Measurements from ENCODE around the gene TMEM215. TPM values are rescaled to one million over a fixed set of nuclear protein-coding genes. Genes with fewer than 3 reads are reported as not detected.

Gene TMEM215
- polyA plus RNA-seq, 1 donor from 2014 or later = not detected

DNA sequence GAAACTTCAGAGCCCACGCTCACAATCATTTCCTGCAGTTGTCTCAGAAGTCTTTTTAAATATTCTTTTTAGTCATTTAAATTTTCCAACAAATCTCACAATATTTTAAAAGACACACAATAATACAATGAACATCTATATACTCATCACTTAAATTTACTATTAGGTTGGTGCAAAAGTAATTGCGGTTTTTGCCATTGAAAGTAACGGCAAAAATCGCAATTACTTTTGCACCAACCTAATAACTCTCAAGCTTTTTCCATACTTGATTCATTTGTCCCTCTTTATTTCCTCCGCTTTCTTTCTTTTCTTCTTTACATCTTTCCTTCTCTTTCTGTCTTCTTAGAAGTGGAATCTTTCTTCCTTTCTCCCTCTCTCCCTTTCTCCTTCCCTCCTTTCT is 19.2 kb upstream of the TMEM215 start:
- no peak overlapping the region for H3K9ac ChIP-seq (ENCODE audit: low read length)
- H3K4me2 ChIP-seq (ENCODE audit: low read length) = no peak overlapping the region
- H3K27ac ChIP-seq (ENCODE audit: low read length) = no peak overlapping the region
- H3K79me2 ChIP-seq (replicated peaks; ENCODE audit: insufficient read depth, low read length) = no peaks in the 10 kb centered on the region
- no peaks in the 10 kb centered on the region for H3K36me3 ChIP-seq (ENCODE audit: insufficient read depth, low read length)
- no peaks in the 10 kb centered on the region for H3K27me3 ChIP-seq (ENCODE audit: insufficient read depth, low read depth, low read length)
- no peak overlapping the region for H2AFZ ChIP-seq (ENCODE audit: low read depth, low read length)
- no peaks in the 10 kb centered on the region for H3K9me2 ChIP-seq (ENCODE audit: insufficient read depth, low read length)
- no peaks in the 10 kb centered on the region for H3K9me3 ChIP-seq (ENCODE audit: low read length)
- TF ChIP-seq, protein P1, sequence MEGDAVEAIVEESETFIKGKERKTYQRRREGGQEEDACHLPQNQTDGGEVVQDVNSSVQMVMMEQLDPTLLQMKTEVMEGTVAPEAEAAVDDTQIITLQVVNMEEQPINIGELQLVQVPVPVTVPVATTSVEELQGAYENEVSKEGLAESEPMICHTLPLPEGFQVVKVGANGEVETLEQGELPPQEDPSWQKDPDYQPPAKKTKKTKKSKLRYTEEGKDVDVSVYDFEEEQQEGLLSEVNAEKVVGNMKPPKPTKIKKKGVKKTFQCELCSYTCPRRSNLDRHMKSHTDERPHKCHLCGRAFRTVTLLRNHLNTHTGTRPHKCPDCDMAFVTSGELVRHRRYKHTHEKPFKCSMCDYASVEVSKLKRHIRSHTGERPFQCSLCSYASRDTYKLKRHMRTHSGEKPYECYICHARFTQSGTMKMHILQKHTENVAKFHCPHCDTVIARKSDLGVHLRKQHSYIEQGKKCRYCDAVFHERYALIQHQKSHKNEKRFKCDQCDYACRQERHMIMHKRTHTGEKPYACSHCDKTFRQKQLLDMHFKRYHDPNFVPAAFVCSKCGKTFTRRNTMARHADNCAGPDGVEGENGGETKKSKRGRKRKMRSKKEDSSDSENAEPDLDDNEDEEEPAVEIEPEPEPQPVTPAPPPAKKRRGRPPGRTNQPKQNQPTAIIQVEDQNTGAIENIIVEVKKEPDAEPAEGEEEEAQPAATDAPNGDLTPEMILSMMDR (IDR thresholded peaks at IDR 0.05; ENCODE audit: poor library complexity, severe bottlenecking) = no peak
- TF ChIP-seq, protein P2, sequence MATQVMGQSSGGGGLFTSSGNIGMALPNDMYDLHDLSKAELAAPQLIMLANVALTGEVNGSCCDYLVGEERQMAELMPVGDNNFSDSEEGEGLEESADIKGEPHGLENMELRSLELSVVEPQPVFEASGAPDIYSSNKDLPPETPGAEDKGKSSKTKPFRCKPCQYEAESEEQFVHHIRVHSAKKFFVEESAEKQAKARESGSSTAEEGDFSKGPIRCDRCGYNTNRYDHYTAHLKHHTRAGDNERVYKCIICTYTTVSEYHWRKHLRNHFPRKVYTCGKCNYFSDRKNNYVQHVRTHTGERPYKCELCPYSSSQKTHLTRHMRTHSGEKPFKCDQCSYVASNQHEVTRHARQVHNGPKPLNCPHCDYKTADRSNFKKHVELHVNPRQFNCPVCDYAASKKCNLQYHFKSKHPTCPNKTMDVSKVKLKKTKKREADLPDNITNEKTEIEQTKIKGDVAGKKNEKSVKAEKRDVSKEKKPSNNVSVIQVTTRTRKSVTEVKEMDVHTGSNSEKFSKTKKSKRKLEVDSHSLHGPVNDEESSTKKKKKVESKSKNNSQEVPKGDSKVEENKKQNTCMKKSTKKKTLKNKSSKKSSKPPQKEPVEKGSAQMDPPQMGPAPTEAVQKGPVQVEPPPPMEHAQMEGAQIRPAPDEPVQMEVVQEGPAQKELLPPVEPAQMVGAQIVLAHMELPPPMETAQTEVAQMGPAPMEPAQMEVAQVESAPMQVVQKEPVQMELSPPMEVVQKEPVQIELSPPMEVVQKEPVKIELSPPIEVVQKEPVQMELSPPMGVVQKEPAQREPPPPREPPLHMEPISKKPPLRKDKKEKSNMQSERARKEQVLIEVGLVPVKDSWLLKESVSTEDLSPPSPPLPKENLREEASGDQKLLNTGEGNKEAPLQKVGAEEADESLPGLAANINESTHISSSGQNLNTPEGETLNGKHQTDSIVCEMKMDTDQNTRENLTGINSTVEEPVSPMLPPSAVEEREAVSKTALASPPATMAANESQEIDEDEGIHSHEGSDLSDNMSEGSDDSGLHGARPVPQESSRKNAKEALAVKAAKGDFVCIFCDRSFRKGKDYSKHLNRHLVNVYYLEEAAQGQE (IDR thresholded peaks at IDR 0.05; ENCODE audit: borderline replicate concordance) = no peak
- TF ChIP-seq RAD21 (conservative IDR thresholded peaks at IDR 0.05) (no peak), EP300 (conservative IDR thresholded peaks at IDR 0.05; ENCODE audit: poor library complexity, severe bottlenecking) (no peak), TAF1 (IDR thresholded peaks at IDR 0.05; ENCODE audit: low read depth) (no peak), SMC3 (conservative IDR thresholded peaks at IDR 0.05; ENCODE audit: poor library complexity) (no peak), EZH2 (IDR thresholded peaks at IDR 0.05; ENCODE audit: borderline replicate concordance, insufficient read depth, low read length, poor library complexity, severe bottlenecking) (no peak), MXI1 (conservative IDR thresholded peaks at IDR 0.05; ENCODE audit: poor library complexity, severe bottlenecking) (no peak), POLR2AphosphoS5 (IDR thresholded peaks at IDR 0.05) (no peak)
- no peak overlapping the region for H3K4me3 ChIP-seq (ENCODE audit: low read length)
- H3F3A ChIP-seq (ENCODE audit: insufficient read depth, low read length, poor library complexity, severe bottlenecking) = no peaks in the 10 kb centered on the region
- no peaks in the 10 kb centered on the region for H4K20me1 ChIP-seq (ENCODE audit: insufficient read depth)

DNA sequence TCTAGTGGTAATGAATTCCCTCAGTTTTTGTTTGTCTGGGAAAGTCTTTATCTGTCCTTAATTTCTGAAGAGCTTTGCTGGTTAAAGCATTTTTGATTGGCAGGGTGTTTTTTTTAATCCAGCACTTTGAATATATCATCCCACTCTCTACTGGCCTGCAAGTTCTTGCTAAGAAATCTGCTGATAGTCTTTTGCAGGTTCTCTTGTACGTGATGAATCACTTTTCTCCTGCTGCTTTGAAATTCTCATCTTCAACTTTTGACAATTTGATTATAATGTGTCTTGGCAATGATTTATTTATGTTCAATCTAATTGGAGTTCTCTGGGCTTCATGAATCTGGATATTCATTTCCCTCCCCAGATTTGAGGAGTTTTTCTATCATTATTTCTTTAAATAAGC is 8.1 kb upstream of the TMEM215 start:
- TF ChIP-seq SMC3 (conservative IDR thresholded peaks at IDR 0.05; ENCODE audit: poor library complexity) = no peak
- no peak for TF ChIP-seq MXI1 (conservative IDR thresholded peaks at IDR 0.05; ENCODE audit: poor library complexity, severe bottlenecking)
- no peak for TF ChIP-seq EP300 (conservative IDR thresholded peaks at IDR 0.05; ENCODE audit: poor library complexity, severe bottlenecking)
- TF ChIP-seq, protein P2 (IDR thresholded peaks at IDR 0.05; ENCODE audit: borderline replicate concordance) = no peak
- TF ChIP-seq RAD21 (conservative IDR thresholded peaks at IDR 0.05) = no peak
- no peak for TF ChIP-seq TAF1 (IDR thresholded peaks at IDR 0.05; ENCODE audit: low read depth)
- TF ChIP-seq POLR2AphosphoS5 (IDR thresholded peaks at IDR 0.05) = no peak
- TF ChIP-seq, protein P1 (IDR thresholded peaks at IDR 0.05; ENCODE audit: poor library complexity, severe bottlenecking) = no peak
- TF ChIP-seq EZH2 (IDR thresholded peaks at IDR 0.05; ENCODE audit: borderline replicate concordance, insufficient read depth, low read length, poor library complexity, severe bottlenecking) = no peak
- H3K27me3 ChIP-seq (ENCODE audit: insufficient read depth, low read depth, low read length) = peaks cover 6% of the 10 kb centered on the region
- no peak overlapping the region for H3K27ac ChIP-seq (ENCODE audit: low read length)
- no peak overlapping the region for H3K4me2 ChIP-seq (ENCODE audit: low read length)
- no peaks in the 10 kb centered on the region for H3K9me3 ChIP-seq (ENCODE audit: low read length)
- no peaks in the 10 kb centered on the region for H3F3A ChIP-seq (ENCODE audit: insufficient read depth, low read length, poor library complexity, severe bottlenecking)
- H3K36me3 ChIP-seq (ENCODE audit: insufficient read depth, low read length) = no peaks in the 10 kb centered on the region
- no peaks in the 10 kb centered on the region for H3K79me2 ChIP-seq (replicated peaks; ENCODE audit: insufficient read depth, low read length)
- no peaks in the 10 kb centered on the region for H3K9me2 ChIP-seq (ENCODE audit: insufficient read depth, low read length)
- no peaks in the 10 kb centered on the region for H4K20me1 ChIP-seq (ENCODE audit: insufficient read depth)
- no peak overlapping the region for H3K4me3 ChIP-seq (ENCODE audit: low read length)
- no peak overlapping the region for H2AFZ ChIP-seq (ENCODE audit: low read depth, low read length)
- H3K9ac ChIP-seq (ENCODE audit: low read length) = no peak overlapping the region
